GM12873 (cell line): ENCODE data around the gene LEO1.

Experiments used
- TF ChIP-seq, protein P1 (sequence below): IDR thresholded peaks from 2 replicates; pipeline ENCODE4 v1.5.1; 2012; ENCODE audit warnings: low read depth, mild to moderate bottlenecking, moderate library complexity, low read length, control low read depth; ENCODE audit not compliant: insufficient read depth; ENCODE audit errors: missing control alignments

LEO1 gene

DNA sequence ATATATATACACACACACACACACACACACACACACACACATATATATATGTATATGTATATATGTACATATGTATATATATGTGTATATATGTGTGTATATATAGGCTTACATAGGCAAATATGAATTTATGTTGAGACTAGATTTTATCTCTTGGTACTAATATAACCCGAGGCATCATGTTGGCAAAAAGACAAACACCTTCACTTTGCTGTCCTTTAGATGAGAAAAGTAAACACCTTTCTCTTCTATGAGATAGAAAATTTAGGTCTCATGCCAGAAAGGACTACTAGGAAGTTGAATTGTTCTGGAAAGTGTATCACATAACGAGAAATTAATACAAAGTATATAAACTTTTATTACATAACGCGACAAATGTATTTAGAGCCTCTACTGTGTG lies 19.6 kb upstream of the LEO1 start:
- TF ChIP-seq, protein P1, sequence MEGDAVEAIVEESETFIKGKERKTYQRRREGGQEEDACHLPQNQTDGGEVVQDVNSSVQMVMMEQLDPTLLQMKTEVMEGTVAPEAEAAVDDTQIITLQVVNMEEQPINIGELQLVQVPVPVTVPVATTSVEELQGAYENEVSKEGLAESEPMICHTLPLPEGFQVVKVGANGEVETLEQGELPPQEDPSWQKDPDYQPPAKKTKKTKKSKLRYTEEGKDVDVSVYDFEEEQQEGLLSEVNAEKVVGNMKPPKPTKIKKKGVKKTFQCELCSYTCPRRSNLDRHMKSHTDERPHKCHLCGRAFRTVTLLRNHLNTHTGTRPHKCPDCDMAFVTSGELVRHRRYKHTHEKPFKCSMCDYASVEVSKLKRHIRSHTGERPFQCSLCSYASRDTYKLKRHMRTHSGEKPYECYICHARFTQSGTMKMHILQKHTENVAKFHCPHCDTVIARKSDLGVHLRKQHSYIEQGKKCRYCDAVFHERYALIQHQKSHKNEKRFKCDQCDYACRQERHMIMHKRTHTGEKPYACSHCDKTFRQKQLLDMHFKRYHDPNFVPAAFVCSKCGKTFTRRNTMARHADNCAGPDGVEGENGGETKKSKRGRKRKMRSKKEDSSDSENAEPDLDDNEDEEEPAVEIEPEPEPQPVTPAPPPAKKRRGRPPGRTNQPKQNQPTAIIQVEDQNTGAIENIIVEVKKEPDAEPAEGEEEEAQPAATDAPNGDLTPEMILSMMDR: no peak

DNA sequence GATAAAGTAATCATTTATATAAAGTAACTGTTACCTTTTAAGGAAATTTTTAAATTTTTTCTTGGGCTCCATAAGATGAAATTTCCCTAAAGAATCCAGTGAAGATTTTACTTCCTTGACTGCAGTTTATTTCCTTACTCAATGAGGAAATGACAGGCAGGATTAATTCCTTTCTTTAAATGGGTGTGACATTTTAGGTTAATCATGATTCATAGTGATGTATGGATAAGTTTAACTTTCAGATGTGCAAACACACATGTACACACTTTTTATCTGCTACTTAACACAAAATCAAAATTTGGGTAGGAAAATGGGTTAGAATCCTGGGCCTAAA lies 11.2 kb upstream of the LEO1 start:
- TF ChIP-seq, protein P1: no peak

DNA sequence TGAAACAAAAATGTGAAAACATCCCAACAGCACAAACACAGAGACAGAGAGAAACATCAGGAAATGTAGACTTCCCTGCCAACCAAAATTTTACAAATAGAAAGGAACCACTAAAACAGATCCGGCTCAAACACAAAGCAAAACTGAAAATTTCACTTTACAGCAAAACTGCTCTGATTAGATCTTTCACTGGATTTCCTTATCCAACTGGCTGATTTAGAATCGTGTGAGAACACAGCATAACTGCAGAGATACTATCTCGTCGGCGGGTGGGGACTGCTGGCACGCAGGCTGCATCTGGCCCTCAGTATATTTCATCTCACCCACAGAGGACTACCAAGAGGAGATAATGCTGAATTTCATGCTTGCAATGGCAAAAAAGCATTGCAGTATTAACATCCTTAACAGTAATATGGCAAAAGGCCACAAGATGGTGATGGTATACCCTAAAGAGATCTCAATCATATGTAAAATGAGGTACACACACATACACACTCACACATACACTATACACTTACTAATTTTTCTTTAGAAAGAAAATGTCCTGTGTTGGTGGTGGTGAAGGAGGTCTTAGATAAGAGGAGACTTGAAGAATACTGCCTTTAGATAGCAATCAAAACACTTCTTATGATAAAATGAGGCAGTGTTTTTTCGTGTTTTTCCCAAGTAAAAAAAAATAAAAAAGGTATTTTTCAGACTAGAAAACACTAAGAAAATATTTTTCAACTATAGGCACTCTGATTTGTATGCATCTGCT lies 10.6 kb upstream of the LEO1 start:
- TF ChIP-seq, protein P1: peak; percentile 70

DNA sequence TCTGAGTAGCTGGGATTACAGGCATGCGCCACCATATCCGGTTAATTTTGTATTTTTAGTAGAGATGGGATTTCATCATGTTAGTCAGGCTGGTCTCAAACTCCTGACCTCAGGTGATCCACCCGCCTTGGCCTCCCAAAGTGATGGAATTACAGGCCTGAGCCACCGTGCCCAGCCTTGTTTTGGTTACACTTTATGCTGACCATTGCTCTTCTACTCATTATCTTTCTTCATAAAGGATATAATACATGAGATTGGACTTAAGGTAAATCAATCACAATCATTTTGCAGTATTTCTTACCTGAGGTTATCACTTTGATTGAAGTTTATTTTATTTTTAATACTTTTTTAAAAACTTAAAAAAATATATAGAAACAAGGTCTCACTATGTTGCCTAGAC lies 2.2 kb upstream of the LEO1 start:
- TF ChIP-seq, protein P1: no peak

DNA sequence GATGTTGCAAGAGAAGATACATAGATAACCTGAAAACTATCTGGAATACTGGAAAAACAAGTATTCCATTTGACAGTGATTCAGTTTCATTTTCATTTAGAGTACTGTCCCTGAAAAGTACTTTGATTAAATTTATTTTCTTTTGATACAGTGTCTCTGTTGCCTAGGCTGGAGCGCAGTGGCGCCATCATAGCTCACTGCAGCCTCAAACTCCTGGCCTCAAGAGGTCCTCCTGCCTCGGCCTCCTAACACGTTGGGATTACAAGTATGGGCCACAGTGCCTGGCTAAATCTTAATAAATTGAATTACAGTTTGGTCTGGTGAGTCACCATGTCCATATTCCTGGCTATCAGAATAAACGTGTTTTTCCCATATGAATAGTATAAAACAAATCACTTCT lies 1.6 kb upstream of the LEO1 start:
- TF ChIP-seq, protein P1: no peak

DNA sequence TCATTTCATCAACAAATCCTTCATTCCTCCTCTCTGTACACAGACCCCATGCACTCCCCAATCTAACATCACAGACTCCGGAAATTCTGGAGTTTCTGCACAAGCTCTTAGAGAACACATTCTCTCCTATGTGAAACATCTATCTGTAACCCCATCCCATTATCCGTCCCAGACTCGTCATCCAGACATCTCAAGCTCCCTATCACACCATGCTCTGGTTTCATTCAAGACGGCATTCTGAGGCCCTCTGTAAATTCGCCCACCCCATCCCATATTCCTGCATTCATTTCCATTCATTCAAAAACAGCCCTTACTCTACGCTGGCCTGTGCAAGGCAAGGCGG lies 575 bp downstream of the LEO1 start:
- TF ChIP-seq, protein P1: no peak

DNA sequence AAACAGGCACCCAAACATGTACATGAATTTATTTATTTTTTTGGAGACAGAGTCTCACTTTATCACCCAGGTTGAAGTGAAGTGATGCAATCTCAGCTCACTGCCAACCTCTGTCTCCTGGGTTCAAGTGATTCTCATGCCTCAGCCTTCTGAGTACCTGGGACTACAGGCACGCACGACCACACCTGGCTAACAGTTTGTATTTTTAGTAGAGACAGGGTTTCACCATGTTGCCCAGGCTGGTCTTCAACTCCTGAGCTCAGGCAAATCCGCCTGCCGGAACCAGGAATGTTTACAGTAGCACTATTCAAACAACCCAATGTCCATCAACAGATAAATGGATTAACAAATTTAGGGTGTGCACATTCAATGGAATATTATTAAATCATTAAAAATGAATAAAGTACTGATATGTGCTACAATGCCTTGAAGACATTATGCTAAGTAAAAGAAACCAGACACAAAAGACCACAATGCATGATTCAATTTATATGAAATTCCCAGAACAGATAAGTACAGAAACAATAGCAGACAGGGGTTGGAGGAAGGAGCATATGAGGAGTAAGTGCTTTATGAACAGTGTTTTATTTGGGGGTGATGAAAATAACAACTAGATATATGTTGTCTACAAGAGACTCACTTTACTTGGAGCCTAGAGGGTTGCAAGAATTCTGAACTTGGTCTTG lies 1.3 kb downstream of the LEO1 start:
- TF ChIP-seq, protein P1: no peak
